ENCODE data around the gene TRIM37.
"Not testable (repeated sequence)": the region's sequence is repeated elsewhere in the genome, so short reads cannot be mapped to it uniquely, and the experiment has no call there.

The TRIM37 gene

GRCh38 chr17:59111539-59111938, 4.9 kb upstream of the TRIM37 start:
- DNase-seq (ENCODE audit: low spot score), result no peak

GRCh38 chr17:59110973-59111372, 4.3 kb upstream of the TRIM37 start:
- DNase-seq (ENCODE audit: low spot score), result no peak

- no peak for DNase-seq (ENCODE audit: low spot score)
Measured at GRCh38 chr17:59108400-59109102, 1.9 kb upstream of the TRIM37 start.

GRCh38 chr17:59107306-59107670, 608 bp upstream of the TRIM37 start:
- DNase-seq (ENCODE audit: low spot score), result no peak

GRCh38 chr17:59105852-59106462, 723 bp downstream of the TRIM37 start:
- DNase-seq (ENCODE audit: low spot score), result peak; percentile 70

- DNase-seq (ENCODE audit: low spot score), result no peak
Measured at GRCh38 chr17:59101178-59101577, 5.5 kb downstream of the TRIM37 start.

GRCh38 chr17:59097876-59098275, 8.8 kb downstream of the TRIM37 start:
- DNase-seq (ENCODE audit: low spot score), result no peak

- no peak for DNase-seq (ENCODE audit: low spot score)
Measured at GRCh38 chr17:59094861-59095530, 11.7 kb downstream of the TRIM37 start.

GRCh38 chr17:59093702-59094231, 12.9 kb downstream of the TRIM37 start:
- no peak for DNase-seq (ENCODE audit: low spot score)

- DNase-seq (ENCODE audit: low spot score), result no peak
Measured at GRCh38 chr17:59093145-59093701, 13.5 kb downstream of the TRIM37 start.

- DNase-seq (ENCODE audit: low spot score), result not testable (repeated sequence)
Measured at GRCh38 chr17:59090593-59090992, 16.1 kb downstream of the TRIM37 start.

- no peak for DNase-seq (ENCODE audit: low spot score)
Measured at GRCh38 chr17:59084154-59084553, 22.5 kb downstream of the TRIM37 start.

GRCh38 chr17:59074494-59074893, 32.2 kb downstream of the TRIM37 start:
- DNase-seq (ENCODE audit: low spot score), result no peak

- DNase-seq (ENCODE audit: low spot score), result no peak
Measured at GRCh38 chr17:59073972-59074371, 32.7 kb downstream of the TRIM37 start.

- no peak for DNase-seq (ENCODE audit: low spot score)
Measured at GRCh38 chr17:59069856-59070255, 36.8 kb downstream of the TRIM37 start.

- no peak for DNase-seq (ENCODE audit: low spot score)
Measured at GRCh38 chr17:59067756-59068155, 38.9 kb downstream of the TRIM37 start.

- no peak for DNase-seq (ENCODE audit: low spot score)
Measured at GRCh38 chr17:59067340-59067739, 39.3 kb downstream of the TRIM37 start.

- no peak for DNase-seq (ENCODE audit: low spot score)
Measured at GRCh38 chr17:59062509-59062908, 44.2 kb downstream of the TRIM37 start.

- no peak for DNase-seq (ENCODE audit: low spot score)
Measured at GRCh38 chr17:59056857-59057256, 49.8 kb downstream of the TRIM37 start.

GRCh38 chr17:59049798-59050197, 56.9 kb downstream of the TRIM37 start:
- no peak for DNase-seq (ENCODE audit: low spot score)

GRCh38 chr17:59047616-59048015, 59.1 kb downstream of the TRIM37 start:
- no peak for DNase-seq (ENCODE audit: low spot score)

GRCh38 chr17:59046192-59046591, 60.5 kb downstream of the TRIM37 start:
- DNase-seq (ENCODE audit: low spot score), result no peak

- DNase-seq (ENCODE audit: low spot score), result no peak
Measured at GRCh38 chr17:59038734-59039133, 67.9 kb downstream of the TRIM37 start.

Measured in RKO (cell line).